ENCODE measurements around the gene TPRA1. TPM values are rescaled to one million over a fixed set of nuclear protein-coding genes. Genes with fewer than 3 reads are reported as not detected.

TPRA1 gene
- total and polyA plus RNA-seq, 9 of the 15 experiments (the other 6 are each of a cell fraction or from before 2014, with no cell fraction given), result 0.66 to 21.5 (median 11.1) TPM

GRCh38 chr3:127598841-127599570 lies 8.5 kb upstream of the TPRA1 start (continued):
- no peak for TF ChIP-seq ZBTB40 (IDR thresholded peaks at IDR 0.05)
- no peak for TF ChIP-seq ZBTB40 (CRISPR knock-in tag; IDR thresholded peaks at IDR 0.05)
- TF ChIP-seq ASH1L (IDR thresholded peaks at IDR 0.05; ENCODE audit: borderline replicate concordance, low read depth, partially characterized antibody), result no peak
- TF ChIP-seq HDAC2 (IDR thresholded peaks at IDR 0.05), result no peak
- TF ChIP-seq DPF2 (IDR thresholded peaks at IDR 0.05), result no peak
- TF ChIP-seq NRF1 (conservative IDR thresholded peaks at IDR 0.05 in 1 of 2, IDR thresholded peaks at IDR 0.05 in 1 of 2), result no peak
- TF ChIP-seq ZNF280A (IDR thresholded peaks at IDR 0.05; ENCODE audit: low read depth, partially characterized antibody), result no peak
